ENCODE data around the gene PTPRZ1.

Gene PTPRZ1

GRCh38 chr7:121872831-121873288 is at the start of gene PTPRZ1:
TSS of gene PTPRZ1 (plus strand) at chr7:121873161. CDS start at chr7:121873500, 339 bp downstream.
- DNase-seq (peak; percentile 2), ATAC-seq (no peak)

GRCh38 chr7:121824276-121824675 is 48.7 kb upstream of the PTPRZ1 start:
- ATAC-seq, result no peak

DNA sequence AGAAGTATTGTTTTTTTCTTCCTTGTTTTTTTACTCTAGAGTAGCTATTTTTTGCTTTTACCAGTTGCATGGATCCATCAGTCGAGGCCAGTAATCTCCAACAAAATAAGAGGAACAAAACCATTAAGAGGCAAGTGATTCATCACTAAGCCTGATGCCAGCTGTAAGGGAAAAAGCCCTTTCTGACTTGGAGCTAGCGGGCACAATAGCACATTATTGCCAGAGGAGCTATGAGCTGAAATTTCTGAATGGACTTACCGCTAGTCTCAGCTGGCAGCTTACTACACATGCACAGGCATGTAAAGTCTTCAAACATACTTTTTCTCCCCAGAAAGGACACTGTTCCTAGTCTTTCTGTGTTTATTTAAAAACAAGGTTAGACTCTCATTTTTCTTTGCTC is 41.6 kb upstream of the PTPRZ1 start:
- no peak for DNase-seq
- ATAC-seq, result no peak

More at GRCh38 chr7:121824276-121824675, 48.7 kb upstream of the PTPRZ1 start:
- DNase-seq, result no peak

GRCh38 chr7:121831801-121832200 is 41.2 kb upstream of the PTPRZ1 start:
- no peak for ATAC-seq

DNA sequence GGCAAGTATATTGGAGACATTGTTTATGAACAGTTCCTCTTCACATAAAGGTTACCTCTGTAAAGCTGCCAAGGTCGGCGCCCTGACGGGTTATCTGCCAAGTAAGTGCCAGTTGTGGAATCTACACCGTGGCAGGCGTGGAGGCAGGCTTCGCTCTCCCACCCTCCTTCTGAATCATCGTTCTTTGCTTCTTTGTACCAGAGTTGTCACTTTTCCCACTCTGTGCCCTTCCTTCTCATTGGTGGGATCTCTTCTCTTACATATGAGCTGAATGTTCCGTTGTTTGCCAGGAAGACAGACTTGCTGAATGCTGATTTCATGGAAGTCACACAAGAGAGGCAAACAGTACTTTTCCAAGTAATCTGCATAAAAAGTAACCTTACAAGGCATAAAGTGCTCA is 40.6 kb upstream of the PTPRZ1 start:
- DNase-seq (no peak), ATAC-seq (no peak)

More at GRCh38 chr7:121831801-121832200, 41.2 kb upstream of the PTPRZ1 start:
- DNase-seq, result no peak

DNA sequence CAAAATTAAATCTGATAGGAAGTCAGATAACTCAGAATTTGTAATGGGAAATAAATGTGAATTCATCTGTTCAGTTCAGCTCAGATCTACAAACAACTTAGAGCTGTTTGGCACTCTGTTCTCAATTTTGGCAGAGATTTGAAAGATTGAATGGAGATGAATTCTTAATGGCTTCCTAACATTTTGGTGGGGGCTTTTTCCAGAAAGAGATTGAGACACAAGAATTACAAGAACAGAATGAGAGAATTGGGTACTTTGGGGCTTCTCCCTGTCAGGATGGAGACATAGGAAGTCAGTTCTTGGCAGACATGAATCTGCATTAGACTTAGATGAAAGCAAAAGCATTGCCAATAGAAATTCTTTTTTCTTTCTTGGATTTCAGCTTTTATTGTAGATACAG is 39.0 kb upstream of the PTPRZ1 start:
- no peak for DNase-seq
- ATAC-seq, result no peak

DNA sequence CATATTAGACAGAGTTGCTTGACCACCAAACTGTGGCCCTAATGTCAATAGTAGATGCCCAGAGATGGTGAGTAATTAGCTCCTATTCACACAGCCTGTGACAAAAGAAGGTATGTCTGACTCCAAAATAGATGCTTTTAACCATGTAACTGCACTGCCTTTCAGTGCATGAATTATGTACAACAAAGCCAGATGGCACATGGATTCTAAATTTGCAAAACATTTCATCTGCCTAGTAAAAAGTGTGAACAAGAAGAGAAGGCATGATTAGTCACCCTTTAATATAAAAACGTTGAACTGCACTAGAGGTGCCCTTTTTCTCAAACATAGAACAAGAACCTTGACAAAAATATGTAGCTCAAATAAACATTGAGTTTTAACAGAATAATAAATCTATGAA is 35.5 kb upstream of the PTPRZ1 start:
- DNase-seq (no peak), ATAC-seq (no peak)

GRCh38 chr7:121847041-121847440 is 25.9 kb upstream of the PTPRZ1 start:
- ATAC-seq, result no peak

DNA sequence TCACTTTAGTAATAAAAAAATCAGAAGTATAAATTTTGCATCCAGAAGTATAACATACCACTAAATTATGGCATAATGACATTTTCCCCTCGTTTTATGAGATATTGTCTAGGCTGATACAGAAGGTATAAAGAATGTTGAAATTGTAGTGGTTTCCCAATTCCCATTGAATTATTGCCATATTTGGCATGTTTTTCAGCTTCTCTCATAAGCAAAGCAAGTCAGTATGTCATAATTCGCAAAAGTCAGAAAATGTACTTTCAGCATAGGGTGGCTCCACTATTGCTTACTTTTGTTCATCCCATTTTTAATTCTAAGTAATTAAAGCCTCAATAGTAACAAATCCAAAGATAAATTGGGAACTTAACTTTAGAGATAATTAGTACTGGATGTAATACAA is 19.7 kb upstream of the PTPRZ1 start:
- no peak for ATAC-seq
- DNase-seq, result no peak

More at GRCh38 chr7:121847041-121847440, 25.9 kb upstream of the PTPRZ1 start:
- DNase-seq, result no peak

GRCh38 chr7:121860953-121861352 is 12.0 kb upstream of the PTPRZ1 start:
- DNase-seq, result no peak
- ATAC-seq, result no peak

- DNase-seq, result no peak
- ATAC-seq, result no peak
Measured at GRCh38 chr7:121862591-121862990, 10.4 kb upstream of the PTPRZ1 start.

GRCh38 chr7:121871188-121871587 is 1.8 kb upstream of the PTPRZ1 start:
- DNase-seq (no peak), ATAC-seq (no peak)

- ATAC-seq, result no peak
- no peak for DNase-seq
Measured at GRCh38 chr7:121873289-121874194, 581 bp downstream of the PTPRZ1 start.

GRCh38 chr7:121874298-121874697 is 1.3 kb downstream of the PTPRZ1 start:
- DNase-seq, result no peak

DNA sequence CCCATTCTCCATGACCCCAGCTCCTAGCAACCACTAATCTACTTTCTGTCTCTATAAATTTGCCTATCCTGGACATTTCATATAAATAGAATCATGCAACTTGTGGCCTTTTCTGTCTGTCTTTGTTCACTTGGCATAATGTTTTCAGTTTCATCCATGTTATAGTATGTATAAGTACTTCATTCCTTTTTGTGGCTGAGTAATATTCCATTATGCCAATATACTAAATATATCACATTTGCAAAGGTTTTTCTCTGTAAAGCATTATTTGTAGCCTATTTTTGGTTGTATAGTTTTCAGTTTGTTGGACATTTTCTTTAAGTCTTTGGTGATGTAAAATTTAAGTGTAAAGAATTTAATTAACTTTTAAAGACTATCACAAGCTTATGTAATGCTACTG is 2.2 kb downstream of the PTPRZ1 start:
- ATAC-seq (no peak), DNase-seq (no peak)

More at GRCh38 chr7:121874298-121874697, 1.3 kb downstream of the PTPRZ1 start:
- ATAC-seq, result no peak

DNA sequence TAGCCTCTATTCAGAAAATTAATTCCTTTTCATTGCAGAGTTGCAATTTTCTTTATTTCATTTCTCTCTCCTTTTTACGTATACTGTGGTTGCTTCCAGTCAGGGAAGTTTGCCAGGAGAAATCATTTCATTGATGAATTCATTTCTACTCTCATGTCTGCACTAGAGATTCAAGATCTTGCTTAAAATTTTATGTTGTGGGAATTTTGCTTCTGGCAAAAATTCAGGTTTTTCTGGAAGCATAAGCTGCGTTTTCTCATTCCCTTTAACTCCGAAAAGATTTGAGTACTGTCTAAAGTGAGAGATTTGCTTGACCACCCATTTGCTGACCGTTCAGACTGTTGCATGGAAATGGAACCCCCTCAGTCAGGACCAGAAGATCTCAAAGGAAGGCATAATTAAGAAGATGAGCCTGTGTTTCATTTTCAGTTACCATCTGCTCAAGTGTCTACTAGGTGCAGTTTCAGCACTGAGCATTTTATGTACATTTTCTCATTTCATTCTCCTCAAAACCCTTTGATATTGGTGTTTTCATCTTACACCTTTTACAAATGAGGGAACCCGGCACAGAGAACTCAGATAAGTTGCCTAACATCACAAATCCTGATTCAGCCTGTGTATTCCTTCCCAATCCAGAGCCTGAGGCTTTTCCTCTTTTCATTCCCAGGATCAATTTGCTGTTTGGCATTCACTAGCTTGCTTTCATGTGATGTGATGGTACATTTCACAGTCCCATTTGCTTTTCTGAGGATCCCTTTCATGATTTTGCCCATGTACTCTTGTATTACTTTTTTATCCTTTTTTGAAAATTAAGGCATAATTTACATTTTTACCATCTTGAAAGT is 3.9 kb downstream of the PTPRZ1 start:
- DNase-seq (no peak), ATAC-seq (no peak)

DNA sequence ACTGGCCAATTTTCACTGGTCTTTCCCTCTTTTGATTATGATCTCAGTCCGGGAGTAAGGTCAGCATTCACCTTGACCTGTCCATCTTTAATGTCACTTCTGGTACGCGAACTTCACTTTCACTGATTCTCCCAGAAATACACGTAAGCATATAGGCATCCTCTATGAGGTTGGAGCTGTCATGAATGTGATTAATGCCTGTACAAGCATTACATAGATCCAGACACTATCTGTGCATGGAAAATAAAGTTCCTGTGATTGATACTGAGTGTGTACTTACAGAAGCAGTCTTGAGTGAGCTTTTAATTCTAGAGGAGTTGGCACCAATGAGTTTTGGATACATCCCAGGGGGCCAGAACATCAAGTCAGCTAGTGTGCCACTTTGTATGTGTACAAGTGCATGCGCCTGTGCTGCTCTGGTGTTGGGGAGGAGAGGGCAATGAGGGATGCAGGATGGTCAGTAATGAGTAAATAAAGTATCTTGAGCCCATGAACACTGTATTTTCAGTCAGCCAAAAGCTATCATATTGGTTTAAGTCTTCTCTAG is 6.0 kb downstream of the PTPRZ1 start:
- no peak for ATAC-seq
- no peak for DNase-seq

DNA sequence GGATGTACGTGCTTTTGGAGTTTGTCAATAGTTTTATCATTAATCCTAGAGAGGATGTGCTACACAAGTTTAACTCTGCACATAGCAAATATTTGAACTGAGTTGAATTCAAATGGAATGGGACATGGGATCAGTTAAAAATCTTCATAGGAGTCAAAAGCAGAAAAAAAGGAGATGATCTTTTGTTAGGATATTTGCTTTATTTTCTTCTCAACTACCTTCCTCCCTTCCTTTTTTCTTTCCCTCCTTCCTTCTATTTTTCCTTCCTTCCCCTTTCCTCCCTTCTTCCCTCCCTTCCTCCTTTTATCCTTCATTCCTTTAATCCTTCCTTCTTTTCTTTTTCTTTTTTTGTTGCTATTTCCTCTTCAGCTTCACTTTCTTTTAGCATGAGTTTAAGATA is 6.6 kb downstream of the PTPRZ1 start:
- DNase-seq (no peak), ATAC-seq (no peak)

GRCh38 chr7:121882731-121883130 is 9.8 kb downstream of the PTPRZ1 start:
- DNase-seq, result no peak
- no peak for ATAC-seq

DNA sequence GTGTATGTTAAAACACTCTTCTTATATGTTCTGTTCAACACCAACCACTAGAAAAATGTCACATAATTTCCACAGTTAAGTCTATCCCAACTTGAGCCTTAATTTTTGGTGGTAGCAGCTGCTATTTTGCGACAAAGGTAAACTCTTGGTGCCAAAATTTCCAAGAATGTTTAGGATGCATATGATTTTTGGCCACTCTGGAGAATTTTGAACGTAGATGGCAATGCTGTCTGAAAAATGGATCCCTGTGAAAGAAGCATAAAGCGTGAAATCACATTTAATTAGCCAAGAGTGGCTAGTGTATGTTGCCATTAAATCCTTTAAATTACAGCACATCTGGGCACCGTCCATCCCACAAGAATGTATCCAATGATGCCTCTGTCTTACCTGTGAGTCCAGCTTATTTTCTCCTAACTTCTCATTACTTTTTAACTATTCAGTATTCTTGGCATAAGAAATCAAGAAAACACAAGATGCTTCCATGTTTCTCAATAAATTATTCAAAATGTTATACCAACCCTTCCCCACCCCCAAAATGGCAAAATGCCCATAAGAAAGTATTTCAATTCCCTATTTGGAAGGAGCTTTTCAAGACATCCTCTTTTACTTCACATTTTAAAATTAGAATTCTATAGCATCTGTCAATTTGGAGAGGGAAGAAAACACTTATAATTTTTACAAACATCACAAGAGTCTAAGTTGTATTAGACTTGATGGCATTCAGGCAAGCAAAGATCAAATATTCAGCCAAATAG is 12.4 kb downstream of the PTPRZ1 start:
- ATAC-seq (no peak), DNase-seq (no peak)

- ATAC-seq, result no peak
- no peak for DNase-seq
Measured at GRCh38 chr7:121887634-121888033, 14.7 kb downstream of the PTPRZ1 start.

DNA sequence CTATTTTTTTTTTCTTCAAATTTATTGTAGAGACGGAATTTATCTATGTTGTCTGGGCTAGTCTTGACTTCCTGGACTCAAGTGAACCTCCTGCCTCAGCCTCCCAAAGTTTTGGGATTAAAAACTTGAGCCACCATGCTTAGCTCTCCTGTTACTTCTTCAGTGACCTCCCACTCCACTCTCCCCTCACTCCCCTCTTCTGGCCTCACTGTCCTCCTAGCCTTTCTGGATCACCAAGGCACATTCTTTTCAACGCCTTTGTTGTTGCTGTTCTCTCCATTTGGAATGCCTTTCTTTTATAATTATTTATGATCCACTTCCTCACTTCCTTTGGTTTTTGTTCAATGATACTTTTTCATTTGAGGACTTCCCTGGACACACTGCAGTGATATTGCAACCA is 17.9 kb downstream of the PTPRZ1 start:
- no peak for ATAC-seq
- no peak for DNase-seq

Data from stimulated activated naive CD8-positive, alpha-beta T cell treated with anti-CD3 and anti-CD28 coated beads, Interleukin-15, Interleukin-2, amounts not matched to agents 100 U/mL and 50 U/mL, for 24 hours (primary cell).